Astrocyte (in vitro differentiated cells and primary cell): ENCODE data around the gene METTL23. TPM values are rescaled to one million over a fixed set of nuclear protein-coding genes. Genes with fewer than 3 reads are reported as not detected.
A peak's percentile ranks its signal among the peaks of the same experiment; 100 is the strongest.

ENCODE experiments used
- DNase-seq: peaks from one replicate; pipeline ENCODE4 v3.0.0-alpha.2; 2010; ENCODE audit warnings: low read depth
- FAIRE-seq: peaks from 2 replicates; lab custom pipeline; 2011; peaks lifted over from hg19 to GRCh38; lab: Jason Lieb, UNC
- H2AFZ ChIP-seq: 2 replicates; pipeline ENCODE4 v1.6.0; 2012; ENCODE audit warnings: low read depth, low read length, inconsistent platforms
- H3K27ac ChIP-seq: 2 replicates; pipeline ENCODE4 v1.5.1; 2011; ENCODE audit warnings: low read depth, low read length, inconsistent platforms
- H3K27me3 ChIP-seq: 2 replicates; pipeline ENCODE4 v1.6.0; 2011; ENCODE audit warnings: low read length, inconsistent platforms; ENCODE audit not compliant: insufficient read depth
- H3K36me3 ChIP-seq: 2 replicates; pipeline ENCODE4 v1.5.1; 2011; ENCODE audit warnings: low read length, inconsistent platforms; ENCODE audit not compliant: insufficient read depth
- H3K4me1 ChIP-seq: 2 replicates; pipeline ENCODE4 v1.5.1; 2011; ENCODE audit warnings: low read length, inconsistent platforms; ENCODE audit not compliant: insufficient read depth
- H3K4me2 ChIP-seq: 2 replicates; pipeline ENCODE4 v1.6.0; 2012; ENCODE audit warnings: low read length, inconsistent platforms
- H3K4me3 ChIP-seq: 2 replicates; pipeline ENCODE4 v1.5.1; 2011; ENCODE audit warnings: low read depth, mild to moderate bottlenecking, low read length, inconsistent platforms; ENCODE audit not compliant: insufficient read depth
- H3K79me2 ChIP-seq: 2 replicates; pipeline ENCODE4 v1.6.0; 2012; ENCODE audit warnings: mild to moderate bottlenecking, low read length, inconsistent platforms; ENCODE audit not compliant: insufficient read depth
- H3K9ac ChIP-seq: 2 replicates; pipeline ENCODE4 v1.6.0; 2012; ENCODE audit warnings: mild to moderate bottlenecking, low read length, inconsistent platforms
- H3K9me3 ChIP-seq: 2 replicates; pipeline ENCODE4 v1.5.1; 2012; ENCODE audit warnings: low read depth, mild to moderate bottlenecking, low read length, inconsistent platforms; ENCODE audit not compliant: insufficient read depth
- H4K20me1 ChIP-seq: 2 replicates; pipeline ENCODE4 v1.6.0; 2012; ENCODE audit warnings: low read length, inconsistent platforms; ENCODE audit not compliant: insufficient read depth
- H3K27ac Mint-ChIP-seq: one replicate; pipeline ENCODE4 v1.8.0; 2021; ENCODE audit warnings: mild to moderate bottlenecking, mixed read lengths; ENCODE audit not compliant: unreplicated experiment
- H3K27me3 Mint-ChIP-seq: one replicate; pipeline ENCODE4 v1.8.0; 2021; ENCODE audit warnings: low read depth, mixed read lengths; ENCODE audit not compliant: unreplicated experiment
- H3K36me3 Mint-ChIP-seq: one replicate; pipeline ENCODE4 v1.8.0; 2021; ENCODE audit warnings: low read depth, mixed read lengths; ENCODE audit not compliant: unreplicated experiment
- H3K4me1 Mint-ChIP-seq: one replicate; pipeline ENCODE4 v1.8.0; 2021; ENCODE audit warnings: low read depth, mixed read lengths; ENCODE audit not compliant: unreplicated experiment
- H3K4me3 Mint-ChIP-seq: one replicate; pipeline ENCODE4 v1.8.0; 2021; ENCODE audit warnings: mild to moderate bottlenecking, moderate library complexity, mixed read lengths; ENCODE audit not compliant: unreplicated experiment
- H3K9me3 Mint-ChIP-seq: one replicate; pipeline ENCODE4 v1.8.0; 2021; ENCODE audit warnings: mild to moderate bottlenecking, mixed read lengths; ENCODE audit not compliant: unreplicated experiment
- EZH2 ChIP-seq: IDR thresholded peaks from 2 replicates; pipeline ENCODE4 v1.6.1; 2012; ENCODE audit warnings: mild to moderate bottlenecking, low read length, inconsistent platforms; ENCODE audit not compliant: insufficient read depth
- total RNA-seq: library from RNA; stranded (reverse); gene quantifications from 2 replicates; pipeline ENCODE4 v1.2.1, GENCODE V29; 2021
- TF ChIP-seq, protein P1 (sequence below): IDR thresholded peaks from 2 replicates; pipeline ENCODE4 v1.5.1; 2011; ENCODE audit warnings: low read depth, mild to moderate bottlenecking, inconsistent platforms, low read length, moderate library complexity; ENCODE audit not compliant: insufficient read depth

Gene METTL23
- total RNA-seq, 1 donor from 2014 or later, result 24.3 TPM

DNA sequence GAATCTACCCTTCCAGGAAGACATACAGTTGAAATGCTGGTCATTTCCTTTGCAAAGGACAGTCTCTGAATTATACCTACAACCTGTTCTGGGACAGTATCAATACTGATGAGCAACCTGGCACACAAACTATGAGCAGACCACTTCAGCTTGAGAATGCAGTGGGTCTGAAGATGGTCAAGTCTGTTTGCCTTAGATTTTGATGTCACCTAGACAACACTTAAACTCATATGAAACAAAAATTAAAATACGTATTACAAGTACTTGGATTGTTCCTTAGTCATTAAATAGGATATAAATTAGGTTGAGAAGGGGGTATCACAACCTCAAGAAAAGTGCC, 6.9 kb downstream of the METTL23 start:
- Mint-ChIP-seq H3K4me1 (peaks cover 20% of the 10 kb centered on the region), H3K4me3 (peak overlapping the region; percentile 99), H3K36me3 (peaks cover 18% of the 10 kb centered on the region), H3K9me3 (no peaks in the 10 kb centered on the region), H3K27me3 (no peaks in the 10 kb centered on the region), H3K27ac (peak overlapping the region; percentile 3)
- DNase-seq, result no peak
- Histone ChIP-seq H4K20me1 (peaks cover 59% of the 10 kb centered on the region), H3K27ac (no peak overlapping the region), H3K4me1 (peaks cover 29% of the 10 kb centered on the region), H3K4me2 (peak overlapping the region; percentile 89), H3K9me3 (no peaks in the 10 kb centered on the region), H3K9ac (peak overlapping the region; percentile 98), H3K27me3 (no peaks in the 10 kb centered on the region), H3K79me2 (peaks cover 82% of the 10 kb centered on the region), H3K36me3 (peaks cover 45% of the 10 kb centered on the region), H2AFZ (no peak overlapping the region), H3K4me3 (peak overlapping the region; percentile 92)
- TF ChIP-seq, protein P1, sequence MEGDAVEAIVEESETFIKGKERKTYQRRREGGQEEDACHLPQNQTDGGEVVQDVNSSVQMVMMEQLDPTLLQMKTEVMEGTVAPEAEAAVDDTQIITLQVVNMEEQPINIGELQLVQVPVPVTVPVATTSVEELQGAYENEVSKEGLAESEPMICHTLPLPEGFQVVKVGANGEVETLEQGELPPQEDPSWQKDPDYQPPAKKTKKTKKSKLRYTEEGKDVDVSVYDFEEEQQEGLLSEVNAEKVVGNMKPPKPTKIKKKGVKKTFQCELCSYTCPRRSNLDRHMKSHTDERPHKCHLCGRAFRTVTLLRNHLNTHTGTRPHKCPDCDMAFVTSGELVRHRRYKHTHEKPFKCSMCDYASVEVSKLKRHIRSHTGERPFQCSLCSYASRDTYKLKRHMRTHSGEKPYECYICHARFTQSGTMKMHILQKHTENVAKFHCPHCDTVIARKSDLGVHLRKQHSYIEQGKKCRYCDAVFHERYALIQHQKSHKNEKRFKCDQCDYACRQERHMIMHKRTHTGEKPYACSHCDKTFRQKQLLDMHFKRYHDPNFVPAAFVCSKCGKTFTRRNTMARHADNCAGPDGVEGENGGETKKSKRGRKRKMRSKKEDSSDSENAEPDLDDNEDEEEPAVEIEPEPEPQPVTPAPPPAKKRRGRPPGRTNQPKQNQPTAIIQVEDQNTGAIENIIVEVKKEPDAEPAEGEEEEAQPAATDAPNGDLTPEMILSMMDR, result no peak
- TF ChIP-seq EZH2, result no peak
- FAIRE-seq, result no peak

GRCh38 chr17:76734080-76734840, 7.6 kb downstream of the METTL23 start:
- H3K36me3 ChIP-seq, result peaks cover 45% of the 10 kb centered on the region
- H3K4me1 ChIP-seq, result peaks cover 35% of the 10 kb centered on the region
- no peak overlapping the region for H3K27ac Mint-ChIP-seq
- H3K4me1 Mint-ChIP-seq, result peaks cover 20% of the 10 kb centered on the region
- DNase-seq (no peak), FAIRE-seq (no peak)
- peaks cover 81% of the 10 kb centered on the region for H3K79me2 ChIP-seq
- no peaks in the 10 kb centered on the region for H3K9me3 Mint-ChIP-seq
- peaks cover 58% of the 10 kb centered on the region for H4K20me1 ChIP-seq
- peak overlapping the region; percentile 98 for H3K9ac ChIP-seq
- H3K27me3 Mint-ChIP-seq, result no peaks in the 10 kb centered on the region
- peak overlapping the region; percentile 92 for H3K4me3 ChIP-seq
- no peak overlapping the region for H2AFZ ChIP-seq
- H3K27me3 ChIP-seq, result no peaks in the 10 kb centered on the region
- H3K36me3 Mint-ChIP-seq, result peaks cover 18% of the 10 kb centered on the region
- no peak for TF ChIP-seq EZH2
- TF ChIP-seq, protein P1, result no peak
- peak overlapping the region; percentile 18 for H3K27ac ChIP-seq
- H3K4me2 ChIP-seq, result peak overlapping the region; percentile 89
- H3K4me3 Mint-ChIP-seq, result peak overlapping the region; percentile 99
- no peaks in the 10 kb centered on the region for H3K9me3 ChIP-seq

- no peak overlapping the region for H2AFZ ChIP-seq
- DNase-seq, result no peak
- H3K79me2 ChIP-seq, result peaks cover 80% of the 10 kb centered on the region
- peaks cover 45% of the 10 kb centered on the region for H3K36me3 ChIP-seq
- Mint-ChIP-seq H3K27me3 (no peaks in the 10 kb centered on the region), H3K27ac (peak overlapping the region; percentile 98), H3K4me1 (peaks cover 18% of the 10 kb centered on the region), H3K4me3 (peak overlapping the region; percentile 99), H3K9me3 (no peaks in the 10 kb centered on the region), H3K36me3 (peaks cover 15% of the 10 kb centered on the region)
- peak overlapping the region; percentile 92 for H3K4me3 ChIP-seq
- peaks cover 53% of the 10 kb centered on the region for H4K20me1 ChIP-seq
- H3K9me3 ChIP-seq, result no peaks in the 10 kb centered on the region
- H3K4me2 ChIP-seq, result peak overlapping the region; percentile 89
- H3K4me1 ChIP-seq, result peaks cover 35% of the 10 kb centered on the region
- H3K27ac ChIP-seq, result peak overlapping the region; percentile 18
- peak overlapping the region; percentile 98 for H3K9ac ChIP-seq
- no peak for FAIRE-seq
- no peaks in the 10 kb centered on the region for H3K27me3 ChIP-seq
- no peak for TF ChIP-seq EZH2
- TF ChIP-seq, protein P1, result no peak
Observed at GRCh38 chr17:76735006-76735405, 8.4 kb downstream of the METTL23 start.
